Lower lobe of right lung (tissue), 2 donors: ENCODE results near the gene RNLS. TPM values are rescaled to one million over a fixed set of nuclear protein-coding genes. Genes with fewer than 3 reads are reported as not detected.

Source experiments
- ATAC-seq, 2 donors: fragments of 200-7000 bp; cut with Tn5 transposase; one replicate each; pipeline ENCODE4 v1.9.1; 2020 to 2022; ENCODE audit warnings: mild to moderate bottlenecking in 2 of 2, moderate library complexity in 2 of 2
- DNase-seq: peaks from one replicate; pipeline ENCODE4 v3.0.0-alpha.2; 2020
- H3K27ac ChIP-seq: fragments of 200-600 bp; one replicate; pipeline ENCODE4 v1.8.0; 2022
- H3K27me3 ChIP-seq: fragments of 200-600 bp; one replicate; pipeline ENCODE4 v1.8.0; 2022; ENCODE audit warnings: low read depth
- H3K36me3 ChIP-seq: fragments of 200-600 bp; one replicate; pipeline ENCODE4 v1.8.0; 2022; ENCODE audit warnings: mild to moderate bottlenecking
- H3K4me1 ChIP-seq: fragments of 200-600 bp; one replicate; pipeline ENCODE4 v1.8.0; 2022
- H3K4me3 ChIP-seq: fragments of 200-600 bp; one replicate; pipeline ENCODE4 v1.8.0; 2022; ENCODE audit warnings: mild to moderate bottlenecking
- H3K9me3 ChIP-seq: fragments of 200-600 bp; one replicate; pipeline ENCODE4 v1.8.0; 2022
- intact Hi-C: fragments of 100-400 bp; cut with DNase I; formaldehyde crosslinking; loops from one replicate; pipeline ENCODE4 v1.11.0; 2022
- total RNA-seq: library from RNA; stranded (reverse); fragmentation: NEBNext Ultra II Directional; extraction: Animal tissue kit (Norgen Biotek cat#: 25700); gene quantifications from one replicate; pipeline ENCODE4 v1.2.1, GENCODE V29; 2021
- TF ChIP-seq, protein P1 (sequence below): fragments of 200-600 bp; IDR thresholded peaks from one replicate; pipeline ENCODE4 v1.8.0; 2022; ENCODE audit warnings: antibody characterized with exemption, mild to moderate bottlenecking
- donor health status: DM: no; HTN: yes; CAD: no; lungs with severe emphysema.

Gene RNLS
- total RNA-seq, 1 donor from 2014 or later: 9.6 TPM

DNA sequence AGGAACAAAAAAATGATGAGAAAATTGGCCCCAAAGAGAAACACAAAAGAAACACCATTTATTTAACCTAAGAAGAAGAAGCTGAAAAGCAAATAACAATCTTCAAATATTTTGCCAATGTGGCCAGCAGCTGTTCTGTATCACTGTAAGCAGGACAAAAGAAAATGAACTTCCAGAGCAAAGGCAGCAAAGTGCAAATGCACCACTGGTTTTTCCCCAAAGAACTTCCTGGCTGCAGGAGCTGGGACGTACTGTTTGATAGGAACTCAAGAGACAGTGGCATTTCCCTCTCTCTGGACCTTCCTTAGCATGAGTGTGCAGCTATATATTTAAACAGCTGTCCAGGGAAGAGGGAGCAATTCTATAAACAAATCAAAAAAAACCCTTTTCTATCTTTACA is 60.4 kb downstream of the RNLS start:
- H3K36me3 ChIP-seq: no peaks in the 10 kb centered on the region
- DNase-seq (no peak), ATAC-seq (peak in 1 of 2 donors; percentile 28)
- intact Hi-C loops: no loop called here
- H3K27ac ChIP-seq: no peak overlapping the region
- H3K4me3 ChIP-seq: no peak overlapping the region
- no peaks in the 10 kb centered on the region for H3K4me1 ChIP-seq
- H3K27me3 ChIP-seq: no peaks in the 10 kb centered on the region
- H3K9me3 ChIP-seq: no peaks in the 10 kb centered on the region
- TF ChIP-seq, protein P1, sequence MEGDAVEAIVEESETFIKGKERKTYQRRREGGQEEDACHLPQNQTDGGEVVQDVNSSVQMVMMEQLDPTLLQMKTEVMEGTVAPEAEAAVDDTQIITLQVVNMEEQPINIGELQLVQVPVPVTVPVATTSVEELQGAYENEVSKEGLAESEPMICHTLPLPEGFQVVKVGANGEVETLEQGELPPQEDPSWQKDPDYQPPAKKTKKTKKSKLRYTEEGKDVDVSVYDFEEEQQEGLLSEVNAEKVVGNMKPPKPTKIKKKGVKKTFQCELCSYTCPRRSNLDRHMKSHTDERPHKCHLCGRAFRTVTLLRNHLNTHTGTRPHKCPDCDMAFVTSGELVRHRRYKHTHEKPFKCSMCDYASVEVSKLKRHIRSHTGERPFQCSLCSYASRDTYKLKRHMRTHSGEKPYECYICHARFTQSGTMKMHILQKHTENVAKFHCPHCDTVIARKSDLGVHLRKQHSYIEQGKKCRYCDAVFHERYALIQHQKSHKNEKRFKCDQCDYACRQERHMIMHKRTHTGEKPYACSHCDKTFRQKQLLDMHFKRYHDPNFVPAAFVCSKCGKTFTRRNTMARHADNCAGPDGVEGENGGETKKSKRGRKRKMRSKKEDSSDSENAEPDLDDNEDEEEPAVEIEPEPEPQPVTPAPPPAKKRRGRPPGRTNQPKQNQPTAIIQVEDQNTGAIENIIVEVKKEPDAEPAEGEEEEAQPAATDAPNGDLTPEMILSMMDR: no peak

DNA sequence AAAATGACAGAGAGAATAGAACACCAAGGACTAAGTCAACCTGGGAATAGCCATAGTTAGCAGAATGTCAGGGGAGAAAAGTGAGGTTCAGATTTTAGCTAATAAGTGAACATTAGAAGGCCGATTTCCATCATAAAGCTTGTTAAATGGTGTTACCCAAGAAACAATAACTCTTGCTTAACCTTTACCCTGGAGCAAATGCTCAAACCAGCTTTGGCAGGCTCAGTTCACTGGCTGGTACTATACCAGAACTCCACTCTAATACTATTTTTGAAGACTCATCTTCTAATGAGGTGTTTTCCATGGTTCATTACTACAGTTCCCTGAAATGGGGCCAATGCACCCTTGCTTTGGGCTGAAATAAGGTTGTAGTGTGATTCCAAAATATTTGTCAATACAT is 61.3 kb downstream of the RNLS start:
- intact Hi-C loops: no loop called here
- no peaks in the 10 kb centered on the region for H3K36me3 ChIP-seq
- H3K27me3 ChIP-seq: no peaks in the 10 kb centered on the region
- DNase-seq (no peak), ATAC-seq (no peak)
- H3K9me3 ChIP-seq: no peaks in the 10 kb centered on the region
- TF ChIP-seq, protein P1: no peak
- no peak overlapping the region for H3K27ac ChIP-seq
- no peaks in the 10 kb centered on the region for H3K4me1 ChIP-seq
- no peak overlapping the region for H3K4me3 ChIP-seq

DNA sequence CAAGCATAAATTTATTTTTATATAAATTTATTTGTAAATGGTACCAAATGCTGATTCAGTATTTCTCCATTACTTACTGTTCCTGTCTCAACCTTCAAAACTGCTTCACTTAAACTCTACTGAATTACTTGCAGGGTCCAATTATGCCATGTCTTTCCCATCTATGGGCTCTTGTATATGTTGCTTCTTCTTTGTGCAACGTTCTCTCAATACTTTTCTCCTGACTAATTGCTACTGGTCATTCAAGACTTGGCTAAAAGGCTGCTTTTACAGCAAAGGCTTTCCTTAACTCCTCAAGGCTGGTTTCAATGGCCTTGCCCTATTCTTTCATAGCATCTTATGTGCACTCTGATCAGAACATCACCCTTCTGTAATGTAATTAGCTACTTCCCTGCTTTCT is 67.9 kb downstream of the RNLS start:
- no peaks in the 10 kb centered on the region for H3K9me3 ChIP-seq
- intact Hi-C loops: no loop called here
- ATAC-seq (no peak), DNase-seq (no peak)
- no peaks in the 10 kb centered on the region for H3K27me3 ChIP-seq
- H3K4me3 ChIP-seq: no peak overlapping the region
- H3K4me1 ChIP-seq: no peaks in the 10 kb centered on the region
- no peak overlapping the region for H3K27ac ChIP-seq
- TF ChIP-seq, protein P1: no peak
- no peaks in the 10 kb centered on the region for H3K36me3 ChIP-seq

DNA sequence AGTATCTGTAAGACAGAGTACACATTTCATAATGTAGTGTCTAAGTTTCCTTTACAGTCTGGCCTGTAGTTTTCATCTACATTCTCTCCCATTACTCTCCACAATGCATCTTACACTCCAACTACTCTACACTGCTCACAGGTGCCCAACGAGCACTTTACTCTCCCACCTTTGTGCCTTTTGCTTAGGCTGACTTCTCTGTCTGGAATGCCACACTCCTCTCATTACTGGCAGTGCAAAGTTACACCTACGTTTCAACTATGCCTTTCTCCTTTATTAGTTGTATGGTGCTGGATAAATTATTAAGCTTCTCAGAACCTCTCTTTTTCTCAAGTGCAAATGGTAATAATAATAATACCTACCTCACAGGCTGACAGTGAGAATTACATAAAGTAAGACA is 70.5 kb downstream of the RNLS start:
- TF ChIP-seq, protein P1: no peak
- Histone ChIP-seq H3K27ac (no peak overlapping the region), H3K27me3 (no peaks in the 10 kb centered on the region), H3K4me1 (no peaks in the 10 kb centered on the region), H3K36me3 (no peaks in the 10 kb centered on the region), H3K4me3 (no peak overlapping the region), H3K9me3 (no peaks in the 10 kb centered on the region)
- intact Hi-C loops: no loop called here
- ATAC-seq (peak; percentile 47 to 89), DNase-seq (no peak)

DNA sequence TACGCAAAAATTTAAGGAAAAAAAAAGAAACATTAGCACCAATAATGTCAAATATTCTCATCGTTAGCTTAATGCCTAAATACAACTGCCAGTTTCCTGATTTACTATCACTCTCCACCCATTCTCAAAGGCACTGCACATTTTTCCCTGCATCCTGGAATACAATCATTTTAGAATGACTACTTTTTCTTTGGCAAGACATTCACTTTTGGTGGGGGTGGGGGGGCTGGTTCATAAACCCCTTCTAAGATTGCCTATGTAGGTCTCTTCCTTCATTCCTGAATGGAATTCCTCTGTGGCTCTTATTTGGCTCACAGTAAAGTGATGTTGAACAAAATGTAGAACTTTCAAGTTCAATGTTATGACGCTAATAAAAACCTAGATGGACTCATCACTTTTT is 74.3 kb downstream of the RNLS start:
- H3K9me3 ChIP-seq: no peaks in the 10 kb centered on the region
- H3K36me3 ChIP-seq: no peaks in the 10 kb centered on the region
- no peak overlapping the region for H3K4me3 ChIP-seq
- no peaks in the 10 kb centered on the region for H3K27me3 ChIP-seq
- ATAC-seq (no peak), DNase-seq (no peak)
- intact Hi-C loops: no loop called here
- H3K27ac ChIP-seq: no peak overlapping the region
- H3K4me1 ChIP-seq: no peaks in the 10 kb centered on the region
- TF ChIP-seq, protein P1: no peak
